ENCODE measurements around the gene UBE2Z. TPM values are rescaled to one million over a fixed set of nuclear protein-coding genes. Genes with fewer than 3 reads are reported as not detected.
A peak's percentile ranks its signal among the peaks of the same experiment; 100 is the strongest.

The UBE2Z gene
- total and polyA plus RNA-seq, 2 of the 13 experiments (the other 11 are each of a cell fraction or from before 2014, with no cell fraction given): 63.2 to 122 TPM

GRCh38 chr17:48878920-48879898, 29.0 kb upstream of the UBE2Z start (continued):
- TF ChIP-seq ZNF609 (CRISPR knock-in tag; IDR thresholded peaks at IDR 0.05; ENCODE audit: borderline replicate concordance) (no peak), HMGXB4 (CRISPR knock-in tag; IDR thresholded peaks at IDR 0.05; ENCODE audit: borderline replicate concordance in 1 of 2, low read depth in 1 of 2) (peak; percentile 43 to 67; a peak in 1 of 4 replicates), SP2 (CRISPR knock-in tag; IDR thresholded peaks at IDR 0.05) (no peak), ZFP36L1 (CRISPR knock-in tag; IDR thresholded peaks at IDR 0.05) (no peak), ZEB1 (IDR thresholded peaks at IDR 0.05; ENCODE audit: insufficient replicate concordance, low read depth) (no peak), PATZ1 (CRISPR knock-in tag; IDR thresholded peaks at IDR 0.05) (no peak), UBTF (CRISPR knock-in tag; IDR thresholded peaks at IDR 0.05) (no peak), RFX5 (IDR thresholded peaks at IDR 0.05; ENCODE audit: low read depth, low read length) (no peak), JUNB (CRISPR knock-in tag; IDR thresholded peaks at IDR 0.05; ENCODE audit: borderline replicate concordance) (no peak), SETDB1 (CRISPR knock-in tag; IDR thresholded peaks at IDR 0.05; ENCODE audit: borderline replicate concordance) (no peak), DMTF1 (CRISPR knock-in tag; IDR thresholded peaks at IDR 0.05) (no peak), SRSF1 (optimal IDR thresholded peaks at IDR 0.05; ENCODE audit: low read depth, low read length) (no peak)

Data from HepG2 (cell line).